Measurements from ENCODE around the gene TRPC3. TPM values are rescaled to one million over a fixed set of nuclear protein-coding genes. Genes with fewer than 3 reads are reported as not detected.
"Not testable (repeated sequence)": the region's sequence is repeated elsewhere in the genome, so short reads cannot be mapped to it uniquely, and the experiment has no call there.

Gene TRPC3
- total RNA-seq, 2 experiments from 2014 or later, result 2.0 to 2.5 TPM

- H3K9me3 Mint-ChIP-seq, result no peaks in the 10 kb centered on the region
- peaks cover 8% of the 10 kb centered on the region for H3K4me1 Mint-ChIP-seq (ENCODE audit: low read depth)
- H3K4me3 Mint-ChIP-seq, result no peak overlapping the region
- H3K27ac Mint-ChIP-seq, result no peak overlapping the region
- H3K36me3 Mint-ChIP-seq (ENCODE audit: low read depth), result no peaks in the 10 kb centered on the region
- H3K27me3 Mint-ChIP-seq (ENCODE audit: low read depth), result peaks cover 29% of the 10 kb centered on the region
- CTCF ChIA-PET, result no interaction called here
- intact Hi-C loops (cut with micrococcal nuclease), result no loop called here
- no peak for DNase-seq
These were observed 12.2 kb downstream of the TRPC3 start for GRCh38 chr4:121939690-121940089.

- H3K4me3 Mint-ChIP-seq, result no peak overlapping the region
- peaks cover 8% of the 10 kb centered on the region for H3K4me1 Mint-ChIP-seq (ENCODE audit: low read depth)
- DNase-seq, result no peak
- CTCF ChIA-PET, result interaction anchor here (0.6 to 1.0 kb wide), 2 partner anchors 11 to 519 kb away, joined by 3 to 4 read pairs; no protein-coding TSS in a partner anchor
- peaks cover 31% of the 10 kb centered on the region for H3K27me3 Mint-ChIP-seq (ENCODE audit: low read depth)
- intact Hi-C loops (cut with micrococcal nuclease), result no loop called here
- no peaks in the 10 kb centered on the region for H3K36me3 Mint-ChIP-seq (ENCODE audit: low read depth)
- H3K27ac Mint-ChIP-seq, result no peak overlapping the region
- H3K9me3 Mint-ChIP-seq, result no peaks in the 10 kb centered on the region
These were observed 13.4 kb downstream of the TRPC3 start for GRCh38 chr4:121938282-121939092.

- no peak overlapping the region for H3K27ac Mint-ChIP-seq
- CTCF ChIA-PET, result interaction anchor here (0.5 kb wide), 1 partner anchor 821 kb away, joined by 3 read pairs; no protein-coding TSS in a partner anchor
- no peaks in the 10 kb centered on the region for H3K36me3 Mint-ChIP-seq (ENCODE audit: low read depth)
- no peak for DNase-seq
- no peaks in the 10 kb centered on the region for H3K9me3 Mint-ChIP-seq
- H3K27me3 Mint-ChIP-seq (ENCODE audit: low read depth), result peaks cover 34% of the 10 kb centered on the region
- no peak overlapping the region for H3K4me3 Mint-ChIP-seq
- intact Hi-C loops (cut with micrococcal nuclease), result no loop called here
- H3K4me1 Mint-ChIP-seq (ENCODE audit: low read depth), result peaks cover 9% of the 10 kb centered on the region
These were observed 15.8 kb downstream of the TRPC3 start for GRCh38 chr4:121936101-121936500.

- intact Hi-C loops (cut with micrococcal nuclease), result no loop called here
- H3K36me3 Mint-ChIP-seq (ENCODE audit: low read depth), result no peaks in the 10 kb centered on the region
- no peak for DNase-seq
- H3K4me3 Mint-ChIP-seq, result no peak overlapping the region
- no peaks in the 10 kb centered on the region for H3K9me3 Mint-ChIP-seq
- no peak overlapping the region for H3K27ac Mint-ChIP-seq
- peaks cover 9% of the 10 kb centered on the region for H3K4me1 Mint-ChIP-seq (ENCODE audit: low read depth)
- peaks cover 34% of the 10 kb centered on the region for H3K27me3 Mint-ChIP-seq (ENCODE audit: low read depth)
- CTCF ChIA-PET, result no interaction called here
These were observed 17.2 kb downstream of the TRPC3 start for GRCh38 chr4:121934635-121935034.

- CTCF ChIA-PET, result no interaction called here
- peaks cover 29% of the 10 kb centered on the region for H3K27me3 Mint-ChIP-seq (ENCODE audit: low read depth)
- no peaks in the 10 kb centered on the region for H3K36me3 Mint-ChIP-seq (ENCODE audit: low read depth)
- H3K27ac Mint-ChIP-seq, result no peak overlapping the region
- H3K4me1 Mint-ChIP-seq (ENCODE audit: low read depth), result peaks cover 1% of the 10 kb centered on the region
- no peak overlapping the region for H3K4me3 Mint-ChIP-seq
- DNase-seq, result no peak
- H3K9me3 Mint-ChIP-seq, result no peaks in the 10 kb centered on the region
- intact Hi-C loops (cut with micrococcal nuclease), result no loop called here
These were observed 19.5 kb downstream of the TRPC3 start for GRCh38 chr4:121932212-121932974.

GRCh38 chr4:121930304-121930703 is 21.6 kb downstream of the TRPC3 start:
- Mint-ChIP-seq H3K4me1 (ENCODE audit: low read depth) (peaks cover 1% of the 10 kb centered on the region), H3K36me3 (ENCODE audit: low read depth) (no peaks in the 10 kb centered on the region), H3K9me3 (no peaks in the 10 kb centered on the region), H3K27me3 (ENCODE audit: low read depth) (peaks cover 26% of the 10 kb centered on the region), H3K27ac (no peak overlapping the region), H3K4me3 (no peak overlapping the region)
- DNase-seq, result no peak
- intact Hi-C loops (cut with micrococcal nuclease), result no loop called here
- CTCF ChIA-PET, result interaction anchor here (2.5 kb wide), 1 partner anchor 30 kb away, joined by 10 read pairs; no protein-coding TSS in a partner anchor

- Mint-ChIP-seq H3K36me3 (ENCODE audit: low read depth) (no peaks in the 10 kb centered on the region), H3K4me3 (no peak overlapping the region), H3K27me3 (ENCODE audit: low read depth) (peaks cover 22% of the 10 kb centered on the region), H3K9me3 (no peaks in the 10 kb centered on the region), H3K27ac (no peak overlapping the region), H3K4me1 (ENCODE audit: low read depth) (peaks cover 1% of the 10 kb centered on the region)
- CTCF ChIA-PET, result interaction anchor here (2.5 kb wide), 1 partner anchor 27 kb away, joined by 10 read pairs; no protein-coding TSS in a partner anchor
- intact Hi-C loops (cut with micrococcal nuclease), result no loop called here
- DNase-seq, result no peak
These were observed 23.9 kb downstream of the TRPC3 start for GRCh38 chr4:121927948-121928347.

GRCh38 chr4:121926490-121926889 is 25.4 kb downstream of the TRPC3 start:
- H3K4me3 Mint-ChIP-seq; H3K9me3 Mint-ChIP-seq; DNase-seq; H3K27ac Mint-ChIP-seq; H3K36me3 Mint-ChIP-seq (ENCODE audit: low read depth); H3K4me1 Mint-ChIP-seq (ENCODE audit: low read depth); intact Hi-C loops (cut with micrococcal nuclease): not testable (repeated sequence)
- H3K27me3 Mint-ChIP-seq (ENCODE audit: low read depth), result peaks cover 15% of the 10 kb centered on the region
- CTCF ChIA-PET, result interaction anchor here (0.7 kb wide), 1 partner anchor 517 kb away, joined by 4 read pairs; no protein-coding TSS in a partner anchor

- intact Hi-C loops (cut with micrococcal nuclease), result no loop called here
- DNase-seq, result no peak
- Mint-ChIP-seq H3K4me1 (ENCODE audit: low read depth) (no peaks in the 10 kb centered on the region), H3K36me3 (ENCODE audit: low read depth) (no peaks in the 10 kb centered on the region), H3K27me3 (ENCODE audit: low read depth) (peaks cover 5% of the 10 kb centered on the region), H3K27ac (no peak overlapping the region), H3K4me3 (no peak overlapping the region), H3K9me3 (no peaks in the 10 kb centered on the region)
- CTCF ChIA-PET, result interaction anchor here (0.8 kb wide), 1 partner anchor 22 kb away, joined by 4 read pairs; no protein-coding TSS in a partner anchor
These were observed 28.6 kb downstream of the TRPC3 start for GRCh38 chr4:121923306-121923705.

GRCh38 chr4:121913667-121914066 is 38.2 kb downstream of the TRPC3 start:
- Mint-ChIP-seq H3K4me3 (no peak overlapping the region), H3K9me3 (no peaks in the 10 kb centered on the region), H3K36me3 (ENCODE audit: low read depth) (no peaks in the 10 kb centered on the region), H3K4me1 (ENCODE audit: low read depth) (peaks cover 5% of the 10 kb centered on the region), H3K27ac (no peak overlapping the region), H3K27me3 (ENCODE audit: low read depth) (peaks cover 2% of the 10 kb centered on the region)
- CTCF ChIA-PET, result interaction anchor here (1.9 kb wide), 1 partner anchor 13 kb away, joined by 7 read pairs; no protein-coding TSS in a partner anchor
- intact Hi-C loops (cut with micrococcal nuclease), result no loop called here
- no peak for DNase-seq

GRCh38 chr4:121908346-121908745 is 43.5 kb downstream of the TRPC3 start:
- Mint-ChIP-seq H3K4me1 (ENCODE audit: low read depth) (no peaks in the 10 kb centered on the region), H3K4me3 (no peak overlapping the region), H3K27ac (no peak overlapping the region), H3K9me3 (no peaks in the 10 kb centered on the region), H3K27me3 (ENCODE audit: low read depth) (no peaks in the 10 kb centered on the region), H3K36me3 (ENCODE audit: low read depth) (no peaks in the 10 kb centered on the region)
- no peak for DNase-seq
- CTCF ChIA-PET, result interaction anchor here (0.9 kb wide), 1 partner anchor 8 kb away, joined by 3 read pairs; no protein-coding TSS in a partner anchor
- intact Hi-C loops (cut with micrococcal nuclease), result no loop called here

Data from activated naive CD4-positive, alpha-beta T cell treated with anti-CD3 and anti-CD28 coated beads for 36 hours (primary cell).